Testis (tissue), 3 donors: ENCODE results near the gene TGM1. TPM values are rescaled to one million over a fixed set of nuclear protein-coding genes. Genes with fewer than 3 reads are reported as not detected.
"Not testable (repeated sequence)": the region's sequence is repeated elsewhere in the genome, so short reads cannot be mapped to it uniquely, and the experiment has no call there.

Experiments
- DNase-seq: peaks from one replicate; pipeline ENCODE4 v3.0.0-alpha.2; 2019
- H3K27ac ChIP-seq, 2 donors: fragments of 200-600 bp; sonication (generic); one replicate each; pipeline ENCODE4 v1.5.1; 2019
- H3K27me3 ChIP-seq: fragments of 200-600 bp; sonication (generic); one replicate; pipeline ENCODE4 v1.5.1; 2019
- H3K36me3 ChIP-seq: fragments of 200-600 bp; sonication (generic); one replicate; pipeline ENCODE4 v1.5.1; 2017; ENCODE audit warnings: low read depth; ENCODE audit errors: missing control alignments
- H3K4me1 ChIP-seq: fragments of 200-600 bp; sonication (generic); one replicate; pipeline ENCODE4 v1.5.1; 2019
- H3K4me3 ChIP-seq, 2 donors: fragments of 200-600 bp; sonication (generic); one replicate each; pipeline ENCODE4 v1.5.1; 2017 to 2019
- H3K9me3 ChIP-seq: fragments of 200-600 bp; sonication (generic); one replicate; pipeline ENCODE4 v1.5.1; 2017
- CTCF ChIP-seq, 3 experiments: fragments of 450-650 bp in 2 of 3; fragments of 200-600 bp in 1 of 3; sonication (generic) in 1 of 3; IDR thresholded peaks; one replicate each; pipeline ENCODE4 v1.5.1; 2016 to 2019; ENCODE audit warnings: antibody characterized with exemption in 3 of 3, mild to moderate bottlenecking in 2 of 3, moderate library complexity in 1 of 3
- POLR2A ChIP-seq: fragments of 450-650 bp; IDR thresholded peaks from one replicate; pipeline ENCODE4 v1.6.1; 2017; ENCODE audit warnings: antibody characterized with exemption, mild to moderate bottlenecking, moderate library complexity
- WGBS, 2 donors: methylation state at CpG; one replicate each; pipeline ENCODE4 v1.1.5; 2018; 5-methylcytosine and 5-hydroxymethylcytosine counted together
- intact Hi-C: fragments of 100-400 bp; cut with DNase I; formaldehyde crosslinking; loops from one replicate; pipeline ENCODE4 v1.15.1; 2023; ENCODE audit warnings: low total_unique reads
- polyA plus RNA-seq: library from polyadenylated mRNA; stranded (reverse); fragments of 350-450 nt; fragmentation: Illumina TruSeq; extraction: RNeasy Lipid Tissue Mini Kit (QIAGEN cat#74804); gene quantifications from one replicate; pipeline ENCODE4 v1.2.3, GENCODE V29; 2014; ENCODE audit warnings: low read depth, low replicate concordance; ENCODE audit not compliant: insufficient read depth
- total RNA-seq, 2 donors: library from RNA; depleted of rRNA; stranded (reverse); fragments of >200 nt; gene quantifications; one replicate each; pipeline ENCODE4 v1.2.3, GENCODE V29; 2016

The TGM1 gene
- total and polyA plus RNA-seq, 3 donors from 2014 or later = 3.6 to 10.5 (median 5.4) TPM

- WGBS, 2 donors = 100% methylated on average over 2 of the region's 2 CpGs
- Histone ChIP-seq H3K27me3 (no peaks in the 10 kb centered on the region), H3K9me3 (no peaks in the 10 kb centered on the region), H3K4me1 (no peaks in the 10 kb centered on the region), H3K4me3 (no peak overlapping the region), H3K36me3 (no peaks in the 10 kb centered on the region), H3K27ac (no peak overlapping the region)
- intact Hi-C loops = no loop called here
- no peak for TF ChIP-seq CTCF (IDR thresholded peaks at IDR 0.05)
- TF ChIP-seq POLR2A = no peak
- DNase-seq = no peak
Measured at GRCh38 chr14:24207625-24208024, 55.4 kb downstream of the TGM1 start.

- intact Hi-C loops = no loop called here
- no peak overlapping the region for H3K4me3 ChIP-seq
- 96 to 100% methylated on average over 4 to 5 of the region's 5 CpGs for WGBS, 2 donors
- no peak for TF ChIP-seq CTCF (IDR thresholded peaks at IDR 0.05)
- TF ChIP-seq POLR2A = no peak
- H3K27ac ChIP-seq = no peak overlapping the region
- no peaks in the 10 kb centered on the region for H3K4me1 ChIP-seq
- no peaks in the 10 kb centered on the region for H3K36me3 ChIP-seq
- no peaks in the 10 kb centered on the region for H3K27me3 ChIP-seq
- no peaks in the 10 kb centered on the region for H3K9me3 ChIP-seq
- DNase-seq = no peak
Measured at GRCh38 chr14:24207104-24207551, 55.8 kb downstream of the TGM1 start.

- H3K9me3 ChIP-seq = no peaks in the 10 kb centered on the region
- no peaks in the 10 kb centered on the region for H3K36me3 ChIP-seq
- H3K27me3 ChIP-seq = no peaks in the 10 kb centered on the region
- H3K4me1 ChIP-seq = no peaks in the 10 kb centered on the region
- DNase-seq = no peak
- intact Hi-C loops = no loop called here
- TF ChIP-seq CTCF (IDR thresholded peaks at IDR 0.05) (no peak), POLR2A (no peak)
- no peak overlapping the region for H3K27ac ChIP-seq
- WGBS, 2 donors = 92 to 94% methylated on average over 11 of the region's 11 CpGs
- no peak overlapping the region for H3K4me3 ChIP-seq
Measured at GRCh38 chr14:24206260-24207103, 56.5 kb downstream of the TGM1 start.

GRCh38 chr14:24204163-24205146 is 58.5 kb downstream of the TGM1 start:
- DNase-seq = no peak
- no peaks in the 10 kb centered on the region for H3K36me3 ChIP-seq
- no peak overlapping the region for H3K27ac ChIP-seq
- TF ChIP-seq CTCF (IDR thresholded peaks at IDR 0.05) (no peak), POLR2A (no peak)
- no peaks in the 10 kb centered on the region for H3K27me3 ChIP-seq
- 88 to 93% methylated on average over 7 of the region's 7 CpGs for WGBS, 2 donors
- intact Hi-C loops = no loop called here
- no peaks in the 10 kb centered on the region for H3K9me3 ChIP-seq
- no peaks in the 10 kb centered on the region for H3K4me1 ChIP-seq
- no peak overlapping the region for H3K4me3 ChIP-seq

- 87 to 93% methylated on average over 16 of the region's 16 CpGs for WGBS, 2 donors
- H3K9me3 ChIP-seq, H3K4me1 ChIP-seq, H3K36me3 ChIP-seq, intact Hi-C loops, H3K27me3 ChIP-seq, H3K4me3 ChIP-seq, DNase-seq, H3K27ac ChIP-seq: not testable (repeated sequence)
Measured at GRCh38 chr14:24203249-24203886, 59.6 kb downstream of the TGM1 start.

- 86 to 89% methylated on average over 8 of the region's 8 CpGs for WGBS, 2 donors
- H3K27me3 ChIP-seq, H3K4me3 ChIP-seq, H3K36me3 ChIP-seq, intact Hi-C loops, DNase-seq, H3K4me1 ChIP-seq, H3K9me3 ChIP-seq, H3K27ac ChIP-seq: not testable (repeated sequence)
Measured at GRCh38 chr14:24202538-24202937, 60.4 kb downstream of the TGM1 start.
